Left renal cortex interstitium (tissue), 4 donors: ENCODE results near the gene TMEM190. TPM values are rescaled to one million over a fixed set of nuclear protein-coding genes. Genes with fewer than 3 reads are reported as not detected.

ENCODE experiments used
- DNase-seq, 4 donors: peaks; one replicate each; pipeline ENCODE4 v3.0.0-alpha.2; 2013; ENCODE audit warnings: low read depth in 4 of 4, low spot score in 2 of 4, missing footprints in 1 of 4
- polyA plus RNA-seq, 4 donors: library from polyadenylated mRNA; unstranded; fragments of 120-200 nt; gene quantifications; one replicate each; pipeline ENCODE4 v1.2.1, GENCODE V29; 2013; ENCODE audit not compliant: insufficient read length in 4 of 4

TMEM190 gene
- polyA plus RNA-seq, 4 donors = 0.40 to 0.76 TPM; not detected in 2

- no peak for DNase-seq
Observed at GRCh38 chr19:55369653-55370304, 6.8 kb upstream of the TMEM190 start.

- DNase-seq = no peak
Observed at GRCh38 chr19:55370305-55370988, 6.2 kb upstream of the TMEM190 start, which contains the start of gene IL11. IL11 (minus strand) TSS chr19:55370463; CDS start chr19:55370310, 153 bp downstream.

- DNase-seq = no peak
Observed at GRCh38 chr19:55372316-55373081, 4.1 kb upstream of the TMEM190 start.

- DNase-seq = no peak
Observed at GRCh38 chr19:55373306-55373992, 3.2 kb upstream of the TMEM190 start.

GRCh38 chr19:55373993-55374757 is 2.5 kb upstream of the TMEM190 start:
- DNase-seq = no peak

- no peak for DNase-seq
Observed at GRCh38 chr19:55377356-55378131, 918 bp downstream of the TMEM190 start.

- no peak for DNase-seq
Observed at GRCh38 chr19:55379174-55379573, 2.5 kb downstream of the TMEM190 start.

GRCh38 chr19:55382013-55382412 is 5.4 kb downstream of the TMEM190 start:
- no peak for DNase-seq

GRCh38 chr19:55382522-55383054 is 6.0 kb downstream of the TMEM190 start:
- no peak for DNase-seq

GRCh38 chr19:55383279-55384130 is 6.9 kb downstream of the TMEM190 start:
- no peak for DNase-seq

- no peak for DNase-seq
Observed at GRCh38 chr19:55384131-55384919, 7.7 kb downstream of the TMEM190 start, which contains the start of gene TMEM238. TMEM238 (minus strand) TSS chr19:55384292; CDS start chr19:55384259, 33 bp downstream.

GRCh38 chr19:55384920-55385723 is 8.5 kb downstream of the TMEM190 start:
- peak; percentile 88 to 98 (median 94) for DNase-seq

- DNase-seq = peak; percentile 97 to 99 (median 98)
Observed at GRCh38 chr19:55385724-55386492, 9.3 kb downstream of the TMEM190 start, which contains the start of gene RPL28. RPL28 (plus strand) TSS chr19:55385932; CDS start chr19:55386358, 426 bp downstream.

GRCh38 chr19:55386493-55386971 is 9.9 kb downstream of the TMEM190 start:
- no peak for DNase-seq

GRCh38 chr19:55387736-55388497 is 11.3 kb downstream of the TMEM190 start:
- no peak for DNase-seq
